HG03575 (cell line): ENCODE measurements around the gene SORCS1.
A peak's percentile ranks its signal among the peaks of the same experiment; 100 is the strongest.

Source experiments
- ATAC-seq: cut with Tn5 transposase; IDR thresholded peaks from one replicate; pipeline ENCODE4 v1.9.1; 2021; ENCODE audit not compliant: unreplicated experiment, insufficient number of reproducible peaks, low FRiP score; ENCODE audit errors: extremely low read depth

SORCS1 gene

GRCh38 chr10:106873770-106874603 lies 290.5 kb downstream of the SORCS1 start:
- ATAC-seq, result no peak

- no peak for ATAC-seq
Observed at GRCh38 chr10:106872176-106872575, 292.3 kb downstream of the SORCS1 start.

GRCh38 chr10:106866244-106866845 lies 298.2 kb downstream of the SORCS1 start:
- ATAC-seq, result peak; percentile 43

GRCh38 chr10:106864031-106864430 lies 300.5 kb downstream of the SORCS1 start:
- ATAC-seq, result no peak

GRCh38 chr10:106863549-106863948 lies 301.0 kb downstream of the SORCS1 start:
- no peak for ATAC-seq

- no peak for ATAC-seq
Observed at GRCh38 chr10:106859892-106860652, 304.4 kb downstream of the SORCS1 start.

- no peak for ATAC-seq
Observed at GRCh38 chr10:106857728-106858127, 306.8 kb downstream of the SORCS1 start.

- ATAC-seq, result no peak
Observed at GRCh38 chr10:106857213-106857612, 307.3 kb downstream of the SORCS1 start.

- peak; percentile 97 for ATAC-seq
Observed at GRCh38 chr10:106836933-106837663, 327.4 kb downstream of the SORCS1 start.

GRCh38 chr10:106832846-106833245 lies 331.7 kb downstream of the SORCS1 start:
- no peak for ATAC-seq

- ATAC-seq, result no peak
Observed at GRCh38 chr10:106830471-106830870, 334.0 kb downstream of the SORCS1 start.

- no peak for ATAC-seq
Observed at GRCh38 chr10:106830006-106830405, 334.5 kb downstream of the SORCS1 start.

- ATAC-seq, result no peak
Observed at GRCh38 chr10:106826716-106827115, 337.8 kb downstream of the SORCS1 start.

GRCh38 chr10:106825576-106826364 lies 338.7 kb downstream of the SORCS1 start:
- ATAC-seq, result no peak

- no peak for ATAC-seq
Observed at GRCh38 chr10:106820579-106820978, 343.9 kb downstream of the SORCS1 start.

GRCh38 chr10:106819490-106819889 lies 345.0 kb downstream of the SORCS1 start:
- ATAC-seq, result no peak

GRCh38 chr10:106816318-106817085 lies 348.0 kb downstream of the SORCS1 start:
- no peak for ATAC-seq
